IPS DF 4.7 (cell line): ENCODE data around the gene NPIPB8.
"Not testable (repeated sequence)": the region's sequence is repeated elsewhere in the genome, so short reads cannot be mapped to it uniquely, and the experiment has no call there.

ENCODE experiments used
- DNase-seq: peaks from one replicate; pipeline ENCODE4 v3.0.0-alpha.2; 2013; ENCODE audit warnings: low spot score; ENCODE audit errors: extremely low read depth

Gene NPIPB8

GRCh38 chr16:28606291-28607115, 31.4 kb upstream of the NPIPB8 start:
- no peak for DNase-seq

- DNase-seq = no peak
These were observed 30.7 kb upstream of the NPIPB8 start for GRCh38 chr16:28607116-28607623.

- not testable (repeated sequence) for DNase-seq
These were observed 30.0 kb upstream of the NPIPB8 start for GRCh38 chr16:28607681-28608495.

GRCh38 chr16:28608496-28608808, 29.4 kb upstream of the NPIPB8 start:
- DNase-seq = not testable (repeated sequence)

GRCh38 chr16:28608867-28609596, 28.8 kb upstream of the NPIPB8 start:
- DNase-seq = not testable (repeated sequence)

- DNase-seq = no peak
These were observed 28.0 kb upstream of the NPIPB8 start, which contains the start of gene SULT1A1 for GRCh38 chr16:28609631-28610594. SULT1A1 (minus strand) TSS chr16:28610044; CDS start chr16:28608855, 1,189 bp downstream.

GRCh38 chr16:28610595-28611191, 27.2 kb upstream of the NPIPB8 start:
- no peak for DNase-seq

GRCh38 chr16:28612359-28613280, 25.2 kb upstream of the NPIPB8 start:
- not testable (repeated sequence) for DNase-seq

GRCh38 chr16:28613912-28614311, 24.0 kb upstream of the NPIPB8 start:
- DNase-seq = not testable (repeated sequence)

- not testable (repeated sequence) for DNase-seq
These were observed 23.3 kb upstream of the NPIPB8 start for GRCh38 chr16:28614561-28614960.

GRCh38 chr16:28615486-28616223, 22.2 kb upstream of the NPIPB8 start:
- not testable (repeated sequence) for DNase-seq

- not testable (repeated sequence) for DNase-seq
These were observed 21.7 kb upstream of the NPIPB8 start for GRCh38 chr16:28616224-28616577.

GRCh38 chr16:28616636-28617035, 21.2 kb upstream of the NPIPB8 start:
- DNase-seq = no peak

GRCh38 chr16:28617874-28618273, 20.0 kb upstream of the NPIPB8 start:
- DNase-seq = no peak

GRCh38 chr16:28620316-28620715, 17.5 kb upstream of the NPIPB8 start:
- DNase-seq = not testable (repeated sequence)

- no peak for DNase-seq
These were observed 16.2 kb upstream of the NPIPB8 start for GRCh38 chr16:28621481-28622155.

GRCh38 chr16:28622532-28623171, 15.2 kb upstream of the NPIPB8 start:
- not testable (repeated sequence) for DNase-seq
